HG03558 (cell line): Measurements from ENCODE around the gene ZNF622.
"Not testable (repeated sequence)": the region's sequence is repeated elsewhere in the genome, so short reads cannot be mapped to it uniquely, and the experiment has no call there.

Experiments
- ATAC-seq: cut with Tn5 transposase; IDR thresholded peaks from one replicate; pipeline ENCODE4 v1.9.1; 2021; ENCODE audit warnings: moderate number of reproducible peaks; ENCODE audit not compliant: unreplicated experiment; ENCODE audit errors: extremely low read depth

Gene ZNF622

DNA sequence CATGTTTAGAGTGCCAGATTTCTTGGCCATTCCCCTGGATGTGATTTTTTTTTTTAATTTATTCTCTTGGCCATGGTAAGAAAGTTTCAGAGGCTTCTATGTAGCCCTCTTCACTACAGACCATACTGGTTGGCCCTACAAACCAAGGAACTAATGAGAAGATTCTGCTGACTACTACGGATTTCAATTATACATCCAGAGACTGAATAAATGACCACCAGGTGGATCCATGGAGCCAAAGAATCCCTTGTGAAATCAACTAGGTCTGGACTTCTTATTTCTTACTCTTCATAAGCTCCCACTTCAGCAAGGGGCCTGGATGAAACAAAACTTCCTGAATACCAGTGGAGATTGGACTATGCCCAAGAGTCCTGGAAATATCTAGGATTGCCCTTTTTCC is 27.6 kb downstream of the ZNF622 start:
- ATAC-seq: no peak

- ATAC-seq: not testable (repeated sequence)
Measured at GRCh38 chr5:16436065-16436682, 29.4 kb downstream of the ZNF622 start.

- no peak for ATAC-seq
Measured at GRCh38 chr5:16431490-16431889, 34.1 kb downstream of the ZNF622 start.

GRCh38 chr5:16430349-16431089 is 35.1 kb downstream of the ZNF622 start:
- ATAC-seq: no peak

DNA sequence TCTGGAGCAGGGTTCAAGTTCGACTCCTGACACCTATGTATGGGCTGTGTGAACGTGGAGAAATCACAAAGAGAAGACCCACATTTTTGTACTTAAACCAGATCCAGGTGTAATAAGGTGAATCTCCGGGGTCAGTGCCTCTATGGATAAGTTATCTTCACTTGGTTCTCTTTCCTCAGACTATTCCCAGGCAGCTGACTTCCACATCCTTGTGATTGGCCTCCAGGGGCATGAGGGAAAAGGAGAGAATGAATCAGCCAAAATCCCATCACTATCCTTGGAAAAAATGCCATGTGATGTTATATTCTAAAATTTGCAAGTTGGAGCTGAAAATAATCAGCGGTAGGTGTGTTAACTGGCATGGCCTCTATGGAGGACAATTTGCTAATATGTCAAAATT is 37.2 kb downstream of the ZNF622 start:
- ATAC-seq: no peak

- ATAC-seq: no peak
Measured at GRCh38 chr5:16427587-16427986, 38.0 kb downstream of the ZNF622 start.

DNA sequence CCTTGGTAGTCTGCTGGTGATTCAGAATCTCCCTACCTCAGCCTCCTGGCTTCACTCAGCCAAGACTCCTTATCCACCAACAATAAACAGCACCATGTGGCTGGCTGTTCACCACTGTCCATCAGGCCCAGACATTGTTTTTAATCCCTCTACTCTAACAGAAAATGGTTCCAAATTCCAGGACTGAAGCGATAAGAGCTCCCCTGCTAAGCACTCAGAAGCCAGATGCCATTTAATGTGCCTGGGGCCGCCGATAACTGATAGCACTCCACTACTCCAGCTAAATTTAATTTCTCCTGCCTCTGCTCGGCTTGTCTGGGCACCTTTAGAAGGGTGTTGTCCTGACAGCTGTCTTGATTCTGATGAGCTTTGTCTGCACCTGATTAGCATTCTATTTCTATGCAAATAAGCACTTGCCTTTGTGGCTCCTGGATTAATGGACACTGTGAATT is 47.1 kb downstream of the ZNF622 start:
- no peak for ATAC-seq

- no peak for ATAC-seq
Measured at GRCh38 chr5:16417398-16418074, 48.1 kb downstream of the ZNF622 start.

DNA sequence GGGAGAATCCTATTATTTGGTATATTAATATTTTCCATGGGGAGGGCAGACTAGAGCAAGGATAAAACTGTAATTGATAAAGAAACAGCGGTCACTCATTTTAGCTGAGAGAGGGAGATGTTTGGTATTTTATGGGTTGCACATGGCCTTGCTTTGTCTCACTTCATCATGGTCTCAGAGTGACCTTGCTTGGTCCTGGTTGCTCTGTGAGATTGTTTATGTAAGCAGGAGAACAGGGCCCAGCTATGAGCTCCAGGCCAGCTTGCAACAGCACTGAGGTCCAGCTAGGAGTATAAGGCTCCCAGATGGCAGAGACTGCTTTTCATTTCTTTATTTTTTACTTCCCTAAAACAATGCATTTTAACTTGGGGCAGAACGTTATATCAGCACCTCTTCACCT is 50.7 kb downstream of the ZNF622 start:
- no peak for ATAC-seq

GRCh38 chr5:16413166-16413860 is 52.3 kb downstream of the ZNF622 start:
- ATAC-seq: no peak

GRCh38 chr5:16412556-16412955 is 53.0 kb downstream of the ZNF622 start:
- no peak for ATAC-seq

GRCh38 chr5:16411741-16412455 is 53.7 kb downstream of the ZNF622 start:
- no peak for ATAC-seq

- ATAC-seq: no peak
Measured at GRCh38 chr5:16411235-16411634, 54.4 kb downstream of the ZNF622 start.

DNA sequence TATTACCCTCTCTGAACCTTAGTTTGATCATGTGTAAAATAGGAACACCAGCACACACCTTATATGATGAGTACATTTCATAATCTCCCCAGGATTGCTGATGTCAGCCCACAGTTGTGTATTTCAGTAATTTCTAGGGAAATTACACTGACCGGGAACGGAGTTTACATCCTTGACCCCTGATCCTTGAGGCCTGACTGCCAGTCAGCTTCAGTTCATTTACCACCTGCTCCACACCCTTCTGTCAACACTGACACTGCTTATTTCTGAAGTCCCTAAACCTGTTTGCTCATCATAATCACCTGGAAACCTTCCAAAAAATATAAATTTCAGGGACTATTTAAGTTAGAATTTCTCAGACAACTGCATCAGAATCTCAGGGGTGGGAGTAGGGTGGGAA is 55.3 kb downstream of the ZNF622 start:
- ATAC-seq: no peak

- no peak for ATAC-seq
Measured at GRCh38 chr5:16406630-16407029, 59.0 kb downstream of the ZNF622 start.

- ATAC-seq: no peak
Measured at GRCh38 chr5:16406023-16406422, 59.6 kb downstream of the ZNF622 start.
